Stimulated activated naive CD8-positive, alpha-beta T cell treated with anti-CD3 and anti-CD28 coated beads, Interleukin-15, Interleukin-2, amounts not matched to agents 100 U/mL and 50 U/mL, for 24 hours (primary cell): ENCODE results near the gene FAM227B.
"Not testable (repeated sequence)": the region's sequence is repeated elsewhere in the genome, so short reads cannot be mapped to it uniquely, and the experiment has no call there.

ENCODE experiments used
- ATAC-seq: fragments of 150-1000 bp; cut with Tn5 transposase; one replicate; pipeline ENCODE4 v1.10.0; 2021
- DNase-seq: peaks from one replicate; pipeline ENCODE4 v3.0.0; 2021

FAM227B gene

DNA sequence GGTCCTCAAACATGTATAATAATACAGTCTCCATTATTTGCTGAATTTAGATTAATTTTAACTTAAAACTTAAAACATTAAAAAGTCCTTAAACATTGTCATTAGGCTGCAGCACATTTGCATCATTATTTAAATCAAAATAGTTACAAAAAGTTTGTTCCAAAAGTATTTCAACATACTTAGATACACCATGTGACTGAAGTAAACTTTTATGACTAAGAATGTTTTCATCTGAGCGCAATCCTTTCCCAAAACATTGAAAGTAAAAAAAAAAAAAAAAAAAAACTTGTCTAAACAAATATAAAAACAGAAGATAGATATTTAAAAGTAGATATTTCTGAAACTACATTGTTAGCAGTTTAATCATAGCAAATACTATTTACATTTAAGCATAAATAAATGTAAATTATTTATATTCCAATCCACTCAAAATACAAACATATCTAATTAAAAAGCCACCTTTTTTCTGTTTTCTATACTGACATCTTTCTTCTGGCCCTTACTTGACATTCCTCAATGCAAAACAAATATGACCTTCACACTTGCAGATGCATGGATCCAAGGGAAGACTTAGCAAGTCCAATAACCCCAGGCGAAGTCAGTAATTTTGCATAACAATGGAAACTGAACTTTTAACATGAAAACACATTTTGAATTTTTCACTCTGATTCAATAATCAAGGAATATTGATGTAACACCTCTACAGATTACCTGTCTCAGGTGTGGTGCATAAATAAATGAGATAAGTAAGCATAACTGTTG lies 10.3 kb downstream of the FAM227B start:
- no peak for DNase-seq
- ATAC-seq, result no peak

GRCh38 chr15:49606594-49606993 lies 14.0 kb downstream of the FAM227B start:
- no peak for DNase-seq
- ATAC-seq, result no peak

GRCh38 chr15:49605588-49605987 lies 15.0 kb downstream of the FAM227B start:
- ATAC-seq (no peak), DNase-seq (no peak)

GRCh38 chr15:49604625-49605409 lies 15.8 kb downstream of the FAM227B start:
- ATAC-seq, result no peak
- DNase-seq, result no peak

DNA sequence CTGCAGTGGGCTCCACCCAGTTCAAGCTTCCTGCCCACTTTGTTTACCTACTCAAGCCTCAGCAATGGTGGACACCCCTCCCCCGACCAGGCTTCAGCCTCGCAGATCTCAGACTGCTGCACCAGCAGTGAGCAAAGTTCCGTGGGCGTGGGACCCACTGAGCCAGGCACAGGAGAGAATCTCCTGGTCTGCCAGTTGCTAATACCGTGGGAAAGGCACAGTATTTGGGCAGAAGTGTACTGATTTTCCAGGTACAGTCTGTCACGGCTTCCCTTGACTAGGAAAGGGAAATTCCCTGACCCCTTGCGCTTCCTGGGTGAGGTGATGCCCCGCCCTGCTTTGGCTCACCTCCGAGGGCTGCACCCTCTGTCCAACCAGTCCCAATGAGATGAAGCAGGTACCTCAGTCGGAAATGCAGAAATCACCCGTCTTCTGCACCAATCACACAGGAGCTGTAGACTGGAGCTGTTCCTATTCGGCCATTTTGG lies 27.7 kb downstream of the FAM227B start:
- not testable (repeated sequence) for DNase-seq, ATAC-seq

GRCh38 chr15:49589030-49589429 lies 31.6 kb downstream of the FAM227B start:
- ATAC-seq, result no peak
- DNase-seq, result no peak

- ATAC-seq (no peak), DNase-seq (no peak)
Observed at GRCh38 chr15:49573421-49573820, 47.2 kb downstream of the FAM227B start.

DNA sequence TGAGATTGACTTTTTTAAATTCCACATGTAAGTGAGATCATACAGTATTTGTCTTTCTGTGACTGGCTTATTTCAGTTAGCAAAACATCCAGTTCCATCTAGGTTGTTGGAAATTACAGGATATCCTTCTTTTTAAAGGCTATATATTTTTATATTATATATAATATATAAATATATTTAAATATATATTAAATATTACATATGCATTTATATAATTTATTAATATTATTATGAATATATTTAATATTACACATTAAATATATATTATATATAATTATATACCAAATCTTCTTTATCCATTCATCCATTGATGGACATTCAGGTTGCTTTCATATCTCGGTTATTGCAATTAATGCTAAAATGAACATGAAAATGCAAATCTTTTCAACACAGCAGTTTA lies 49.9 kb downstream of the FAM227B start:
- DNase-seq, result no peak
- no peak for ATAC-seq

- ATAC-seq, result no peak
- DNase-seq, result no peak
Observed at GRCh38 chr15:49570174-49570573, 50.4 kb downstream of the FAM227B start.

DNA sequence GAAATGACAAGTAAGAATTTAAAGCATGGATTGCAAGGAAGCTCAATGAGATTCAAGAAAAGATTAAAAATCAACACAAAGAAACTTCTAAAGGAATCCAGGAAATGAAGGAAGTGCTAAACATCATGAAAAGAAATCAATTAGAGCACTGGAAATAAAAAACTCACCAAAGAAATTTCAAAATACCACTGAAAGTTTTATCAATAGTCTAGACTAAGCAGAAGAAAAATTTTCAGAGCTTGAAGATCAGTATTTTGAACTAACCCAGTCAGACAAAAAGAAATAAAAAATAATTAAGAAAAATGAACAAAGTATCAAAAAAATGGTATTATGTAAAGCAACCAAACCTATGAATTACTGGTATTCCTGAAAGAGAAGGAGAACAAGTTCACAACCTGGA lies 60.6 kb downstream of the FAM227B start:
- DNase-seq, result no peak
- ATAC-seq, result no peak

DNA sequence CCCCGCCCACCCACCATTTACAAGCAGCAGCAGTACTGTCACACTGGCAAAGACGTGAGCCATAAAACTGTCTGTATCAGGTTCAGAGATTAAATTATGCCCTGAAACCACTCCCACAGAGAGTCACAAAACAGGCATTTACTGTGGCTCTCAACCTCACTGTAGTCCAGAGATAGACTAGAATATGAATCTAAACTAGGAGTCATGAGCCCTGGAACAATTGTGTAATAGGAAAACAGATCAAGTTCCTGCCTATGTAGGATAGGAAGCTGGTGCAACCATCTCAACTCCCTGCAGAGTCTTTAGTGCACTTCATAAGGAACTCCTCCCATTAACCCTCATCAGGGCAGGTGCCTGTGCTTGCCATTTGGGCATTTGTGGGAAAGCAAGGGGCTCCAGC lies 61.7 kb downstream of the FAM227B start:
- ATAC-seq (no peak), DNase-seq (no peak)

DNA sequence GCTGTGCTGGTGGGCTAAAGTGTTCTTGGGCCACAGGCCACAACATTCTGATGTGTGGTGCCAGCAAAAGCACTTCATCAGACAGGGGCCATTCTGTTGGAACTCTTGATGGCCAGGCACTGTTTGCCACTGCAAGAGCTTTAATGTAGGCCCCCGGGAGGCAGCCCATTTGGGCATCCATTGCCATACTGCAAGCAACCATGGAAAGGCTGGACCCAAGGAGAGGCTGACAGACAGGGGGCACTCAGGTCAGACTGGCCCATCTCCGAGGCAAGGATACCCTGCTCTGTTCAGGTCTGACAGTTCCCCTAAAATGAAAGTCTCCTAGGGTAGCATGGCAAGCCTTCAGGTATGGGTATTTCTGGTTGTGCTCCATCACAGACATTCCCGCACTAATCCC lies 64.2 kb downstream of the FAM227B start:
- ATAC-seq (no peak), DNase-seq (no peak)

GRCh38 chr15:49550342-49550741 lies 70.3 kb downstream of the FAM227B start:
- not testable (repeated sequence) for DNase-seq, ATAC-seq

- ATAC-seq (no peak), DNase-seq (no peak)
Observed at GRCh38 chr15:49538520-49538919, 82.1 kb downstream of the FAM227B start.

DNA sequence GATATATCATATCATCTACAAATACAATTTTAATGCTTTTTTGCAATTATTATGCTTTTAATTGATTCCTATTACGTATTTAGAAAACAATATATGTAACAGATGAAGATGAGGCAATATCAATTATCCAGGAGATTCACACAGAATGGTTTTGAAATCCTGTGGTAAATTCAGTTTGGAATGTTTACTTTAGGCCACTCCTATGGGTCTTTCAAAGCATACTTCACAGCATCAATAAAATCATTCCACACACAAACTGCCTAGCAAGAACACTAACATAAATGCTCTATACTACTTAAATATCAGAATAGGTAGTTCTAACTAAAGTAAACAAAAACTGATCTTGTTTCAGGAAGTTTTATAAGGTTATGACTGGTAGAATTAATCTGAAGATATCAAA lies 90.5 kb downstream of the FAM227B start:
- ATAC-seq (no peak), DNase-seq (no peak)

DNA sequence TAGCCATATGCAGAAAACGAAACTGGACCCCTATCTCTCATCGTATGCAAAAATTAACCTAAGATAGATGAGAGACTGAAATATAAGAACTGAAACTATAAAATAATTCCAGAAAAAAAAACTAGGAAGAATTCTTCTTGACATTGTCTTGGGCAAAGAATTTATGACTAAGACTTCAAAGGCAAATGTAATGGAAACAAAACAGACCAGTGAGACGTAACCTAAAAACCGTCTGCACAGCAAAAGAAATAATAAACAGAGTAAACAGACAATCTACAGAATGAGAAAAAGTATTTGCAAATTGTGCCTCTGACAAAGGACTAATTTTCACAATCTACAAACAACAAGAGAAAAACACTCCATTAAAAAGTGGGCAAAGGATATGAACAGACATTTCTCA lies 92.3 kb downstream of the FAM227B start:
- DNase-seq (no peak), ATAC-seq (no peak)

DNA sequence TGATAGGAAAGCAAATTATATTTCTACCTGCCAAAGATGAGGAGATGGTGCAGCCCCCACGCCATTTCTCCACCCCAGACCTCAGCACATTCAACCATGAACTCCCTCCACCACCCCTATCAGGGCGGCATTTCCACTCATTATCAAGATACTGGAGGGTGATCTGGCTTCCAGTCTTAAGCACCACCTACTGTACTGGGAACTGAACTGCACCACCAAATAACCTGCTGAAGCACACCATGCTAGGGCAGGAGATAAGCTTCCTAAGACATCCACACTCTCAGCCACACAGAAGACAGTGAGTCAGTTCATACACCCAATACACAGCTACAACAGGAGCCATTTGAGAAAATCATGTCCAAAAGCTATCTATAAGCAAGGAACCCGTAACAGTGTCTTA lies 98.8 kb downstream of the FAM227B start:
- ATAC-seq, result no peak
- no peak for DNase-seq

DNA sequence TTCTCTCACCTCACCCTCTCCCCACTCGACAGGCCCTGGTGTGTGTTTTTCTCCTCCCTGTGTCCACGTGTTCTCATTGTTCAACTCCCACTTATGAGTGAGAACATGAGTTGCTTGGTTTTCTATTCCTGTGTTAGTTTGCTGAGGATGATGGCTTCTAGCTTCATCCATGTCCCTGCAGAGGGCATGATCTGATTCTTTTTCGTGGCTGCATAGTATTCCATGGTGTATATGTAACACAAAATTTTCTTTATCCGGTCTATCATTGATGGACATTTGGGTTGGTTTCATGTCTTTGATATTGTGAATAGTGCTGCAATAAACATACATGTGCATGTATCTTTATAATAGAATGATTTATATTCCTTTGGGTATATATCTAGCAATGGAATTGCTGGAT lies 107.9 kb downstream of the FAM227B start:
- not testable (repeated sequence) for DNase-seq, ATAC-seq

DNA sequence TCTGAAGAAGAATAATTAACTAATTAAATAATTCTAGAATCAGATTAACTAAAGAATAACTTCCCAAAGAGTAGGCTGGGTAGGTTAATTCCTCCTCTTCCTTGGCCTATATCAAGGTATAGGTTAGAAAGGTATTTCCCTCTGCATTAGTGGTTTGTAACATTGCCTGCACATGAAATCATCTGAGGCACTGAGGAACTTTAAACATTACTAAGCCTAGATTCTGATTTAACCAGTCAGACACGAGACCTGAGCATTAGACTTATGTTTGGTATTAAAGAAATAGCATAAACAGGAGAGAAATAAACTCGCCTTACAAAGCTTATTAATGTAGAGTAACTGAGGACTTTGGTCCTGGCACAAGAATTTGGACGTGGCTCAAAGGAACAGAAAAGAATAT lies 113.4 kb downstream of the FAM227B start:
- DNase-seq (no peak), ATAC-seq (no peak)

DNA sequence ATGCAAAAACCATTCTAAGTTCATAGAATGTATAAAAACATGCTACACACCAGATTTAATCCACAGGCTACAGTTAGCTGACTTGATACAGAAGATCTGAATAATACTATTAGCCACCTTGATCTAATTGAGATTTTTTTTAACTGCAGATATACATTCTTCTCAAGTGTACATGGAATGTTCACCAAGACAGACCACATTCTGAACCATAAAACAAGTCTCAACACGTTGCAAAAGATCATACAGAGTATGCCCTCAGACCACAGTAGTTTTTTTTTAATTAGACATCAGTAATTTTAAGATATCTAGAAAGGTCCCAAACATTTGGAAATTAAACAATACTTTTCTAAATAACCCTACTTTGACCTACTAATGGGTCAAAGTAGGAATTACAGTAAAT lies 114.3 kb downstream of the FAM227B start:
- DNase-seq (no peak), ATAC-seq (no peak)

GRCh38 chr15:49501586-49501985 lies 119.0 kb downstream of the FAM227B start:
- DNase-seq, result no peak
- no peak for ATAC-seq

GRCh38 chr15:49495993-49496753 lies 124.4 kb downstream of the FAM227B start:
- ATAC-seq, result no peak
- no peak for DNase-seq

DNA sequence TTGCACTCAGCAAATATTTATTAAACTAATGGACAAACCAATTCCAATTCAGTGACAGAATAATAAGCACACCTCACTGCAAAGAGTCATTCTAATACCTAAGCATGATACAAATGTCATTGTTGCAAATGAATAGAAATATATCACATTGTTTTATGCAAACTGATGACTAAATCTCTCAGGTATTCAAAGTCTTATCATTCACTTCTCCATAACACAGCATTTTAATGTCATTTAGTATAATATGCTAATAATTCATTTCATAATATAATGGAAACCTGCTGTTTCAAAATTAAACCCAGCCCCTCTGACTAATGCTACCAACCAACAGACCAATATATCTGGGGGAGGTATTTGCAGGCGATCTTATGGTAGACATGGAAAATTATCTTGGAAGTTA lies 125.8 kb downstream of the FAM227B start:
- ATAC-seq, result no peak
- DNase-seq, result no peak
